ENCODE data around the gene ARL15.
A peak's percentile ranks its signal among the peaks of the same experiment; 100 is the strongest.

ARL15 gene

GRCh38 chr5:54146916-54147315, 163.5 kb downstream of the ARL15 start:
- DNase-seq, result no peak

DNA sequence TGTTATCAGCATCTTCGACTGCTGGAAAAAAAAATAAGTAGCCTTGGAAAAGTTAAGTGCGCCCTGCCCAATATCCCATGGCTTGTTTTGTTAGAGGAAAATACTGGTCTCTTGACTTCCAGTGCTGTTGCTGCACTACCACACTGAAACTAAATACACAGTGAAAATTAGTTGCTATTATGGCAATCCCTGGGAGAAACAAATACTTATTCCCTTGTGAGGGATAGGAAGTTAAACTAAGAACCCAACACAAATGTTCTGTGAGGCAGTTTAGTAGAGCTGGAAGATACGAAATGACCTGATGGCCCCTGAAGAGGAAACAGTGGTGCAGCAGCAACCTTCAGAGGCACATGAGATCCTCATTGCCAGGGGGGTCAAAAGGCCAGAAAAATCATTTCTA, 164.0 kb downstream of the ARL15 start:
- DNase-seq, result no peak

DNA sequence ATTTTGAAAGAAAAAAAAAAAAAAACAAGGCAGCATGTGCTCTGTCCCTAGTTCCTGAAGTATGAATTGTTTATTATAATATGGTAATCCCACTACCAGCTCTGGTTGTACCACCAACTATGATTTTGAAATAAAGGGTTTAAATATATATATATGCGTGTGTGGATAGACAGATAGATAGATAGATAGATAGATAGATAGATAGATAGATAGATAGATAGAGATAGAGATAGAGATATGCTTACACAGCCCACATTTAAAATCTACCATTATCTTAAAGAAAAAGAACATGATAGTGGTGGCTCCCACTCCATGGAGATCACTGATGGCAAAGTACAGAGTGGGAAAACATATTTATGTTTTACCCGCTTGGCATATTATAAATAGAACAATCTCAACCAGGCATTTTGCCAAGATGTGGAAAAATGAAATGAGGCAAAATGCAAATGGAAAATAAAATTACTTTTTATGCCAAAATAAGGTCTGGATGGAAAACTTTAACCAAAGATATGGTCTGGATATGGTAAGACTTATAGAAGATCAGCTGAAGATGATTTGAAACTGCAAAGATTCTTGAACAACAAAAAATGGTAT, 170.0 kb downstream of the ARL15 start:
- no peak for DNase-seq

GRCh38 chr5:54136516-54137440, 173.6 kb downstream of the ARL15 start:
- DNase-seq, result peak; percentile 32

DNA sequence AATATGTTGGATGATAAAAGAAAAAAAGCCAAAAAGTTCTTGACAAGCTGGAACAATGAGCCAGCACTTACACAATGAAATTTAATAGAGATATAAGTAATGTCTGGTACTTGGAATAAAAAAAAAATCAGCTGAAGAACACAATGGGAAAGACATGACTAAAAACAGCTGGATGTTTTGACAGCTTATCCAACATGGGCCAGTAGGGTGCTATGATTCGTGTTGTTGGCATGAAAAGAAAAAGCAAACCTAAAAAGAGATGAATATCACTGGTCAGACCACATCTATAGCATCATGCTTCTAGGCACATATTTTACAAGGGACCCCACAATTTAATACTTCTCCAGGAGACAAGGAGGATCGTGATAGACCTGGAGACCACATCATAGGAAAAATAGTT, 175.3 kb downstream of the ARL15 start:
- peak; percentile 41 for DNase-seq

DNA sequence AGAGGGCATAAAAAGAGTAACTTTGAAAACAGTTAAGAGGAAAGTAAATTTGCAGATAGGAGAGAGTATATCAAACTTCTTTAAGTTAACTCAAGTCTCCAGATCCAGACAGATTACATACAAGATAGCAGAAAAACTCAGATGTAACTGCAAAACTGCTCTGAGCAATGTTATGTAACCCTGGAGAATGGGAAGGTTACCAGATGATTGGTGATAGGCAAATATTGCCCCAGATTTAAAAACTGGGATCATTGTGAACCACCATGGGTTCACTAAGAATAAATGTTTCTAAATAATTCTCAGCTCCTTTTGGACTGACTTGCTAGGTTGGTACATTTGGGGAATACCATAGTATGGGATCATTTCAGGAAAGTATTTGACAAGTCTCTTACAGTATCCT, 176.5 kb downstream of the ARL15 start:
- DNase-seq, result no peak

- no peak for DNase-seq
Observed at GRCh38 chr5:54120473-54120872, 189.9 kb downstream of the ARL15 start.

- no peak for DNase-seq
Observed at GRCh38 chr5:54117957-54118356, 192.4 kb downstream of the ARL15 start.

DNA sequence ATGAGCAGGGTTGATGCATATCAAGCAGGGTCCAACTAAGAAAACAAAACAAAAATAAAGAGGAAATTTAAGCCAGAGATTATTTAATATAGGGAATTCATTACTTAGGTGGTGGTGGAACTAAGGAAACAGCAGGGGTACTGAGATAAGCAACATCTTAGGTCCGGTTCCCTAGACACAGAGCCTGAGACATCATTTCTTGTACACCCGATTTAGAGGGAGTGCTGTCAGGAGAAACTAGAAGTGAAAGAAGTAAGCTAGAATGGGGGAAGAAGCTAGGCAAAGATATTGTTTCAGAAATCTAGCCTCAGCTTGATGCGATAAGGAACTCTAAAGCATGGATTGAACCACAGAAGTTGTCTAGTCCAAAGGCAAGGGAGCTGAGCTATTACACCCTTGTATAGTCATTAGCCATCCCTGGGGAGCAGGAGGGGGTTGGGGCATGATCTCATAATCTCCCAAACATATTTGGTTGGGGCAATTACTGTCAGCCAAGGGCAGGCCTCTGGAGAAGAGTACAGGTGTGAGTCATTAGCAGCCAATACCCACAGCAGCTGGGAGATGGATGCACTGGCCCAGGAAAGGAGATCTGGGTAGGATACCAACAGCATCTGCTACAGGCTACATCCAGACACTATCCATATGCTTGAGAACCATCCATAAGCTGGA, 194.5 kb downstream of the ARL15 start:
- peak; percentile 34 for DNase-seq

- DNase-seq, result peak; percentile 16
Observed at GRCh38 chr5:54113060-54113459, 197.3 kb downstream of the ARL15 start.

DNA sequence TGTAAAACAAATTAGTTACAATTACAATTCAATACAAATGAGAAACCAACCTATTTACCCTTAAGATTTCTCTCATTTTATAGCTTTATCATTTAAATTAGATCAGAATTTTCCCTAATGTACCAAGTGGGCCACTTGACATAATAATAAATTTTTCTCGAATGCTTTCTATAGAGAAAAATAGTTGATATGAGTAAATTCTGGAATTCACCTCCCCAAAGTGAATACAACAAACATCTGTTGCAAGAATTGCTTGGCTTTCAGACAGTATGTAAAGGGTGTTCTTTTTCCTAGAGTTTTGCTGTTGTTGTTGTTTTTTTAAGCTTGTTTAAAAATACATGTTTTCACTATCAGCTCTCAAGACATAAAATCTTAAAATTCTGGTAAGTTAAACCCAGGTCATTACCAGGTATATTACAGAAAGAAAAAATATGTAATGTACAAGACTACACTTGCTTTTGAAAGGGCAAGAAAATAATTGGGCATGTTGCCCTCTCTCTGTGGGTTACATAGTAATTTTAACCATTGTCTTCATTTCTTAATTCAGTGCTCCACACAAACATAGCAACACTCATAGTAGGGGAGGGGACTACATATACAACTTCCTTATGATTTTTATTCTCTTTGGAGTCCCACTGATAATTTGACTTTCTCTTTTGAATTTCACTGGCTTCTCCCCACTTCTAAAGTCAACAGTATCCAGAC, 200.6 kb downstream of the ARL15 start:
- DNase-seq, result no peak

DNA sequence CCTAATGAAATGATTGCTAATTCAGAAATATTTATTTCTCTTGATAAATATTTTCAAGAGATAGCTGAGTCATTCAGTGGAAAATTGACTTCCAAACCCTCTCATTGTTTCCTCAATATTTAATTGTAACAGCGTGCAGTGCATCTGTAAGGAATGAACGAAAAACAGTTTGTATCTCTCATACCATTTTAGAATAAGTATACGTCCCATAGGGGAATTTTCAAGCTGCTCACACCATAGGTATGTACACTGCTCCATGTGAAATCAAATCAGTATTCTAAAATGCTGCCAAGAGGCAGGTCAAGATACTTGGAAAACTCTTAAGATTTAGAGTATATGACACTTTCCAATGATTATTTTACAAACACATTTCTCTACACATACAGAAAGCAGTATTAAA, 202.2 kb downstream of the ARL15 start:
- peak; percentile 18 for DNase-seq

DNA sequence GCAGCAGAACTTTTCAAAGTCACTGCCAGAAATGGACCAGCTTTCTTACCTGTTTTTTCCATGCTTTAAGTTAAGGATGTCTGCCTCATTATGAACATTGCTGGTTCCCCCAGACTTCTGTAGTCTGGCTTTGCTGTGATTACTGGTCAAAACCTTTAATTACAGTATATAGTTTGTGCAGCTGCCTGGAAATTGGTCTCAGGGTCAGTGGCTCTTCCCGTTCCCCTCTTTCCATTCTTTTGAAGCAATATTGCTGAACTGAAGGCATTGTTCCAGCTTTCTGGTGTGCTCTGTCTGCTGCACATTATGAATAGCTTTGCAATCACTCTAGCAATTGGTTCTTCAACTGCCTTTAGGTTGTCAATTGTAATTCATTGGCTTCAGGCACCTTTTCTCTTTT, 206.5 kb downstream of the ARL15 start:
- no peak for DNase-seq

GRCh38 chr5:54098267-54098666, 212.1 kb downstream of the ARL15 start:
- DNase-seq, result no peak

- no peak for DNase-seq
Observed at GRCh38 chr5:54095969-54096368, 214.4 kb downstream of the ARL15 start.

- DNase-seq, result no peak
Observed at GRCh38 chr5:54094706-54095105, 215.7 kb downstream of the ARL15 start.

GRCh38 chr5:54093861-54094260, 216.5 kb downstream of the ARL15 start:
- DNase-seq, result peak; percentile 37

- no peak for DNase-seq
Observed at GRCh38 chr5:54093081-54093492, 217.3 kb downstream of the ARL15 start.

GRCh38 chr5:54091307-54092130, 218.9 kb downstream of the ARL15 start:
- DNase-seq, result peak; percentile 36

DNA sequence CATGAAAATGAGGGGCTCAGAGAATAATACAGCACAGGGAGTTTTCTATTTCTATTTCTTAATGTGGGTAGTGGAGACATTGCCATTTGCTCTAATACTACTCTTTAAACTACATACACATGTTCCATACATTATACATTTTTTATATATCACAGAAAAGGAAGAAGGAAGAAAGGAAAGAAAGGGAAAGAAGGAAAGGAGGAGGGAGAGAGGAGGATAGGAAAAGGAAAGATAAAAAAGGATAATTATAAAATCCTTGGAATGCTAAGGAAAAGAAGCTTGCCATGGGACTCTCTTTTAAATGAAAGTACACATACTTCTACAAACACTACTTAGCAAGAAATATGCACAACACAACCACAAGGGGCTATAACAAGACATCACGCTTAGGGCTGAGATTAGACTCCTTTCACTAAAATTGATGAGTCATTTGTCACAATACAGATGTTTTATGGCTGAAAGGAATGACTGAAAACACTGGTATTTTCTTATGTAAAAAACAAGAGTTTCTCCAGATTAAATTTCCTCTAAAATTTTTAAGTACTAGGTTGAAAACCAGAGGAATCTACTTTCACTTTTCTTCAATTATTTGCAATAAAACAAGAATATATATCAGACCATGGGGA, 219.8 kb downstream of the ARL15 start:
- DNase-seq, result peak; percentile 92

GRCh38 chr5:54088081-54088480, 222.3 kb downstream of the ARL15 start:
- DNase-seq, result peak; percentile 59

Measured in fibroblast of skin of abdomen (primary cell).